ENCODE data around the gene TPRN.

The TPRN gene

DNA sequence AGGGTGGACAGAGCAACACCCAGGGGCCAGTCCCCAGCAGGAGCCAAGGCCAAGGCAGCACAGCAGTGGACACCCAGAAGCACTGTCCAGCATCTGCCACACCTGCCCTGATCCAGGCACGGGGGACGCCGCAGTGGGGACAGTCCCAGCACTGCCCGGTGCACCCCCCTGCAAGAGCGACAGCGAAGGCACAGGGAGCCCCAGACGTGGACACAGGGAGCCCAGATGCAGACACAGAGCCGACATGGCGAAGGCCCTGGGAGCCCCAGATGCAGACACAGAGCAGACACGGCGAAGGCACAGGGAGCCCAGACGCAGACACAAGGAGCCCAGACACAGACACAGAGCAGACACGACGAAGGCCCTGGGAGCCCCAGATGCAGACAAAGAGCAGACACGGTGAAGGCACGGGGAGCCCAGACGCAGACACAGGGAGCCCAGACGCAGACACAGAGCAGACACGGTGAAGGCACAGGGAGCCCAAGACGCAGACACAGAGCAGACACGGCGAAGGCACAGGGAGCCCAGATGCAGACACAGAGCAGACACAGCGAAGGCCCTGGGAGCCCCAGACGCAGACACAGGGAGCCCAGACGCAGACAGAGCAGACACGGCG lies 16.5 kb downstream of the TPRN start:
- Mint-ChIP-seq H3K4me3 (no peak overlapping the region), H3K4me1 (ENCODE audit: low read depth) (peaks cover 16% of the 10 kb centered on the region), H3K27me3 (no peaks in the 10 kb centered on the region), H3K9me3 (ENCODE audit: low read depth) (no peaks in the 10 kb centered on the region), H3K36me3 (no peaks in the 10 kb centered on the region), H3K27ac (no peak overlapping the region)

DNA sequence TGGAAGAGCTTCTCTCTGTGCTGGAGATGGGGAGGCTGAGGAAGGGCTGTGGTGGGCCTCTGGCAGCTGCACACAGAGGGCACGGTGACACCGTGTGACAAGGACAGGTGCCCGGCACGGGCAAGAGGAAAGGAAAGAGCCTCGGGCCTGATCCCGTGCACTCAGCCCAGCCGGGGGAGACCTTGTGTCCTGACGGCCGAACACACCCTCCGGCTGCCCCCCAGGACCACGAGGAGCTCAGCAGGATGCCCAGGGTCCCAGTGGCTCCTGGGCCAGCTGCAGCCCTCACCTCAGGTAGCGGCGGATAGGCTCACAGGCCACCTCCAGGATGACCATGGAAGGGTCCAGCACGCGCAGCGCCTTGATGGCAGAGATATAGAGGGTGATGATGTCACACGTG lies 17.7 kb downstream of the TPRN start:
- Mint-ChIP-seq H3K4me1 (ENCODE audit: low read depth) (peaks cover 11% of the 10 kb centered on the region), H3K9me3 (ENCODE audit: low read depth) (no peaks in the 10 kb centered on the region)

DNA sequence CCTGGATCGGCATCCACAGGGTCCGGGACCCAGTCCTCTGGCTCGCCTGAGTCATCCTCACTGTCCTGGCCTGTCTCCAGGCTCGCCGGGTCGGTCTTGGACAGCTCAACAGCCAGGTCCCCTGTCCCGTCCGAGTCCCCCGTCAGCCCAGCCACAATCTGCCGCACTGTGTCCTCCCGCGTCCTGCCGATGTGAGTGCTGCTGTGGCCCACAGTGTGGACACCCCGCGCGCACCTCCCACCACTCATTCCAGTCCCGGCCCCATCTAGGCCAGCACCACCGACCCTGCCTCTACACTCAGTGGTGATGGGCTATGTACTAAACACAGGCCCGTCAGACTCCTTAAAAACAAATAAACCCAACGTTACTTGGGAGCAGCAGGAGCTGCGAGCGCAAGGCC lies 18.9 kb downstream of the TPRN start:
- no peaks in the 10 kb centered on the region for H3K9me3 Mint-ChIP-seq (ENCODE audit: low read depth)
- peaks cover 2% of the 10 kb centered on the region for H3K4me1 Mint-ChIP-seq (ENCODE audit: low read depth)
- no peak overlapping the region for H3K27ac Mint-ChIP-seq
- no peaks in the 10 kb centered on the region for H3K27me3 Mint-ChIP-seq
- no peak overlapping the region for H3K4me3 Mint-ChIP-seq
- no peaks in the 10 kb centered on the region for H3K36me3 Mint-ChIP-seq

More for the DNA sequence above, 17.7 kb downstream of the TPRN start:
- H3K36me3 Mint-ChIP-seq, result no peaks in the 10 kb centered on the region
- H3K27me3 Mint-ChIP-seq, result no peaks in the 10 kb centered on the region
- no peak overlapping the region for H3K4me3 Mint-ChIP-seq
- H3K27ac Mint-ChIP-seq, result no peak overlapping the region

DNA sequence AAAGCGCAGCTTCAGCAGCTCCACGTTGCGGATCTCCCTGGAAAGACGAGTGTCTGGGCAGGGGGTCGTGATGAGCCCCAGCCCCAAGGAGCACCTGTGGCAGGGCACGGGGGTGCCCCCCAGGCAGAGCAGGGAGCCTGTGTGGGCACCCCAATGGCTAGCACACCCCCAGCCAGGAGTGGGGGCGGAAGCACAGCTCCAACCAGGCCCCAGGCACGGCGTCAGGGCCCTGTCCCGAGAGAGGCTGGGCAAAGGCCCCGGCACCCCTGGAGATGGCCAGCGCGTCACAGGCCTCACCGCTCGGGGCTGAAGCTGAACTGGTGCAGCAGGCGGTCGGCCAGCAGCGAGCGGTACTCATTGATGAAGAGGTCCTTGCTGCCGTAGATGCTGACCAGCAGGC lies 20.1 kb downstream of the TPRN start:
- no peak overlapping the region for H3K27ac Mint-ChIP-seq

DNA sequence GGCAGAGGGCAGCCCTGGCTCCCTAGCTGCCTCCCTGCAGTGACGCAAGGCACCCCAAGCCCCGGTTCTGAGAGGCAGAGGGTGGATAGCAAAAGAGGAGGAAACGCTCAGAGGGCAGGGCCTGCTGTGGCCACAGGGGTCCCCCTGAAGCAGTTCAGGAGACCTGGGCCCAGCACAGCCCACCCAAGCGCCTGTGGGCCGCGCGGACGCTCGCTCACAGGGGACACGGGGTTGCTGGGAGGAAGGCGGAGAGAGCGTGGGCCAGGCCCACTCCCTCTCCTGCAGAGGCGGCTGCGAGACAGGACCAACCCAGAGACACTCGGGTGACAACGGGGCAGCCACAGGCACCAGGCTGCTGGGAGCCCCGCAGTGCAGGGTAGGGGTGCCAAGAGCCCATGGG lies 20.8 kb downstream of the TPRN start:
- Mint-ChIP-seq H3K27me3 (no peaks in the 10 kb centered on the region), H3K9me3 (ENCODE audit: low read depth) (no peaks in the 10 kb centered on the region), H3K27ac (no peak overlapping the region), H3K4me3 (no peak overlapping the region), H3K36me3 (no peaks in the 10 kb centered on the region), H3K4me1 (ENCODE audit: low read depth) (no peaks in the 10 kb centered on the region)

More for the DNA sequence above, 20.1 kb downstream of the TPRN start:
- Mint-ChIP-seq H3K9me3 (ENCODE audit: low read depth) (no peaks in the 10 kb centered on the region), H3K36me3 (no peaks in the 10 kb centered on the region), H3K4me1 (ENCODE audit: low read depth) (no peaks in the 10 kb centered on the region), H3K4me3 (no peak overlapping the region), H3K27me3 (no peaks in the 10 kb centered on the region)

DNA sequence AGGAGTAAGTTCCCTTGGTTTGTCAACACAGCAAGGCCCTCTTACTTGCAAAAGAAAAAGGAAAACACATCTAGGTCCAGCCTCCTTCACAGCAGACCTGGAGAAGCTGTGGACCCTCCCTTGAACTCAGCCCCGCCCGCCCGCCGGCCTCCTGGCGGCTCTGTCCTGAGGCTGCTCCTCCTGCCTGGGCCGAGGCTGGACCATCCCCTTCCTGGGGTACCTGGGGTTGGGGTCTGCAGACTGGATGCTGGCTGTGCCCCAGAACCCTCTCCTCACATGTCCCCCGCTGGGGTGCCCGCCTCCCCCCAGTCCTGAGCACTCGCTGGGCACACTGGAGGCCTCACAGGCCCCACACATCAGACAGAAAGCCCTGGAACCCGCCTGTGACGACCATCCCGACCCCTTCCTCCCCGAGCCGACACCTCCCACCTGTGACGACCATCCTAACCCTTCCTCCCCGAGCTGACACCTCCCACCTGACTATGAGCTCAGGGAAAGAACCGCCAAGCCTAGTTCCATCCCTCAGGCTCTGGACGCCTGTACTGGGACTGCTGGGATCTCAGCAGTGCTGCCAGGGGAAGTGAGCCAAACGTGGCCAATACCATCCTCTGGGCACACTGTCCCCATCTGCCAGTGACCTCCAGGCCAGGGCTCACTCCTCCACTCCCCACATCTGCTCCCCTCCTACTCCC lies 21.5 kb downstream of the TPRN start:
- no peaks in the 10 kb centered on the region for H3K4me1 Mint-ChIP-seq (ENCODE audit: low read depth)
- no peak overlapping the region for H3K27ac Mint-ChIP-seq
- no peak overlapping the region for H3K4me3 Mint-ChIP-seq
- H3K9me3 Mint-ChIP-seq (ENCODE audit: low read depth), result no peaks in the 10 kb centered on the region
- H3K27me3 Mint-ChIP-seq, result no peaks in the 10 kb centered on the region
- H3K36me3 Mint-ChIP-seq, result no peaks in the 10 kb centered on the region

DNA sequence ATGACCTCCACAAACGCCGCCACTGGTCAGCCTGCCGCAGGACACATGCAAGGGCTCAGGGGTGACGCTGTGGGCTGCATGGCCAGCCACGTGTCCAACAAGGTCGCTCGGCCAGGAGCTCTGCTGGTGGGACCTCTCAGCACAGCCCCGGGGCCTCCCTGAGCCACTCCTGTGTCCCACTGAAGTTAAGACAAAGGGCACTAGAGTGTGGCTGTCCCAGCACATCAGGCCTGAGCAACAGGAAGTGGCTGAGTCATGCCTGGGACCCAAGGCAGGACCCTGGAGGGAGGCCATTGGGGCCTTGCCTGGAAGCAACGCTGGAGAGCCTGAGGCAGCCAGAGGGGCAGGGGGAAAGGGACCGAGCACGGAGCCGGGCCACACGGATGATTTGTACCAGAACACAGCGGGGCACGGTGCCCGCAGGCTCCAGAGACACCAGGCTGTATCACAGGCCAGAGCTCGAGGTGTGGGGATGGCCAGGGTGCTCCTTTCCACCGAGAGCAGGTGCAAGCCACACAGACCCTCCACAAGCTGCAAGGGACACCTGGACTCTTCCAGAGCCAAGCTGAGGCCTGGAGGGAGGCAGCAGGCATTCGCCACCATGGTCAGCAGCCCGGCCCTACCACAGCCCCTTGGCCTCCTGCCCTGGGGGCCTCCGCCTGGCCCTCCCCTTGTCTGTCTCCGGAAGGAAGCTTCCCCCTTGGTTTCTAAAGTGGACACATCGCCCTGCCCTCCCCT lies 22.2 kb downstream of the TPRN start:
- Mint-ChIP-seq H3K36me3 (no peaks in the 10 kb centered on the region), H3K27ac (no peak overlapping the region), H3K4me3 (no peak overlapping the region), H3K9me3 (ENCODE audit: low read depth) (no peaks in the 10 kb centered on the region), H3K4me1 (ENCODE audit: low read depth) (no peaks in the 10 kb centered on the region), H3K27me3 (no peaks in the 10 kb centered on the region)

DNA sequence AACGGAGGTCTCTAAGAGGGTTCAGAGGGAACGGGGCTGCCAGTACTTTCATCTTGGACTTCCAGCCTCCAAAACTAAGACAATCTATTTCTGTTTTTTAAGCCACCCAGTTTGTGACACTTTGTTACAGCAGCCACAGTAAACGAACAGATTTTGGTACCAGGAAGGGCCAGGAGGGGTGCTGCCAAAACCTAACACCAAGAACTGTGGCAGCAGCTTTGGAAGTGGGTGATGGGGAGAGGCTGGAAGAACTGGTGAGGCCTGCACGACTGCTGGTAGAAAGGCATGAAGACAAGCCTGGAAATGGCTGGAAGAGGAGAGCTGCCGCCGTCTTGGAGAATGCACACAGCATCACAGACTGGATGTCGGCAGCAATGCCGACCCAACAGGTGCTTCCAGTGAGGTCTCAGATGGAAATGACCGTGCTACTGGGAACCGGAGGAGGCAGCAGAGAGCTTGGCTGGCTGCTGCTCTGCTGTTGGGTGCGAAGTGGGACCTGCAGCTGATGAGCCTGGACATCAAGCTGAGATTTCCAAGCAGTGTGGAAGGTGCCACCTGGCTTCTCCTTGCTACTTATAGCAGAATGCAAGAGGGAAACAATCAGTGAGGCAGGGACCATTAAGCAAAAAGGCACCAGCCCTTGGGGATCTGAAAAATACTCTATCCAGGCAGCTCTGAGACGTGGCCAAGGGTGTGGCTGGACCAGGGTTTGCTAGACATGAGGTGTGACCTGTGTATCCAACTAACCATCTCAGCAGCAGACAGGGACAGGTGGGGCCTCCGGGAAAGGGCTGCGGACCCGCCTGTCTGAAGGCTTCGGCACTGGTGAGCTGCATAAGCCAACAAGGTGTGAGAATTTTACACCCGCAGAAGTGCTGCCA lies 24.0 kb downstream of the TPRN start:
- H3K27ac Mint-ChIP-seq, result no peak overlapping the region
- H3K9me3 Mint-ChIP-seq (ENCODE audit: low read depth), result no peaks in the 10 kb centered on the region
- H3K4me3 Mint-ChIP-seq, result no peak overlapping the region
- H3K36me3 Mint-ChIP-seq, result no peaks in the 10 kb centered on the region
- H3K4me1 Mint-ChIP-seq (ENCODE audit: low read depth), result no peaks in the 10 kb centered on the region
- no peaks in the 10 kb centered on the region for H3K27me3 Mint-ChIP-seq

DNA sequence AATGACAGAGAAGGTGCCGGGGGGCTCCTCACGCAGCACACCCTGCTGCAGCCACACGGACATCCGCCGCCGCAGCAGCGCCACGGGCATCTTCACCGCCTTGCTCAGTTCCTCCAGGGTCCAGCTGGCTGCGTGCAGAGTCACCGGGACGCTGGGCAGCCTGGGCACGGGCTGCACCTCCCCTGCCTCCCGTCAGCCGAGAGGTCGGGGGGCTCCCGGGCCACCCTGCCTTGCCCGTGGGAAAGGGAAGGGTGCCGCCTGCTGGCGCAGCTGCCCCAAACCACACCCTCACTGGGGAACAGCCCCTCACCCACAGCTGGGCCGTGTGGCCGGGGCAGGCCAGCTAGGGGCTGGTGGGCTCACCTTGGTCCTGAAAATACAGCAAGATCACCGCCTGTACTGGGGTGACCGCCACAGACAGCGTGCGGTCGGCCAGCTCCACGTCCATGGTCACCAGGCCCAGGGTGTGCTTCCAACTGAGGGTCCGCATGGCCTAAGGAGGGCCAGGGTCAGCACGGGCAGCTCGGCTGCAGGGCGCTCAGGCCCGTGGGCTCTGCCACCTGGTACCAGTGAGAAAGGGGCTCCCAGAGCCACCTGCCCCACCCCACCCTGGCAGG lies 25.1 kb downstream of the TPRN start:
- no peak overlapping the region for H3K27ac Mint-ChIP-seq
- no peaks in the 10 kb centered on the region for H3K9me3 Mint-ChIP-seq (ENCODE audit: low read depth)
- no peak overlapping the region for H3K4me3 Mint-ChIP-seq

DNA sequence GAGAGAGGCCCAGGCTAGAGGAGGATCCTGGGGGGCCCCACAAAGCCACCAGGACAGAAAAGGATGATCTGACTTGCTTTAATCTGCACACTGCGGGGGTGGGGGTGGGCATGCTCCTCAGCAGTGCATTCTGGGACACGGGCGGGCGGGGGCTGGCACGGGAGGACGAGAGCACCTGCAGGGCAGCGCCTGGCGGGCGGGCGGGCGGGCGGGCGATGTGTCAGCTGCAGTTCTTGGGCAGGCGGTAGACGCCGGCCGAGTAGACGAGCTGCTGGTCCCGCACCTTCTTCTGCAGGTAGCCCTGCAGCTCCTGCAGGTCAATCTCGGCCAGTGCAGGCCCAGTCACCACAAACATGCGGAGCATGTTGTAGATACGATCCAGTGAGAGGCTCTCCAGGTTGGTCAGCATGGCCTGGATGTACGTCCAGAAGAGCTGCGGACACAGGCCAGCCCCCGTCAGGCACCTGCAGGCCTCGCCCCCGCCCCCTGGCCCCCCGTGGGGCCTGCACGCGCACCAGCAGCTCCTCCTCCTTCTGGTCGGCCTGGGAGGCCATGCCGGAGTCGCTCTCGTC lies 25.7 kb downstream of the TPRN start:
- H3K27me3 Mint-ChIP-seq, result no peaks in the 10 kb centered on the region
- no peak overlapping the region for H3K4me3 Mint-ChIP-seq
- no peaks in the 10 kb centered on the region for H3K36me3 Mint-ChIP-seq
- no peaks in the 10 kb centered on the region for H3K4me1 Mint-ChIP-seq (ENCODE audit: low read depth)
- H3K9me3 Mint-ChIP-seq (ENCODE audit: low read depth), result no peaks in the 10 kb centered on the region
- H3K27ac Mint-ChIP-seq, result no peak overlapping the region

More for the DNA sequence above, 25.1 kb downstream of the TPRN start:
- Mint-ChIP-seq H3K36me3 (no peaks in the 10 kb centered on the region), H3K4me1 (ENCODE audit: low read depth) (no peaks in the 10 kb centered on the region), H3K27me3 (no peaks in the 10 kb centered on the region)

DNA sequence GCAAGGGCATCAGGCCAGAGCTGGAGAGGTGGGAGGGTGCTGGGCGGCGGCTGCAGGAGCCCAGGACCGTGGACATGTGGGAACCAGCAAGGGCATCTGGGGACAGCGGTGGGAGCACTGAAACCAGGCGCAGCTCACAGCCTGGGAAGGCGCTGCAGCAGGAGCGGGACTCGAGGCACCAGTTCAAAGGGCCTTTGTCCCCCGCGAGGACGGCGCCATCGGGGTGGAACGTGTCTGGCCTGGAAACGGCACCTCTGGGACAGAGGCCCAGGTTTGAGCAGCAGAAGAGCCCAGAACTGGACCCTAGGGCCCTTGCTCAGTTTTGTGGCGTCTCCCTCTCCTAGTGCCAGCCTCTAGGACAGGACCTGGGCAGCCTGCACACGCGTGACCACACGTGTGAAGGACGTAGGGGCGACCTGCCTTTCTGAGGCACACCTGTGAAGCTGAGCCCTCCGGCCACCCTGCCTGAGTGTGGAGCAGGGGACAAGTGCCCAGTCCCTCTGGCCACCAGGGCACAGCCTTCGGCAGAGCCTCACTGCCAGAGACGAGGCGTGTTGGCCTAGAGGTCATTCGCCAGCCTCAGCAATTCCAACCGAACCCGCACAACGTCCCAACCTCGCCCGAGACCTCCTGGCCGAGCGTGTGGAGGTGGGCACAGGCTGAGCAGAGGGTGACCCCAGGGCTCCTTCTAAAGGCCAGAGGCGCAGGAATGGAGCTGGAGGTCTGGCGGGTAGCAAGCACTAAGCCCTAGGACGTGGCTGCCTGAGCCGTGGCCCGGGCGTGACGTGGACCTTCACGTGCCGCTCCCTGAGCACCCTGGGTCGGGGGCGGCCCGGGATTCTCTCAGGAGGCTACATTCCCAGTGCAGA lies 26.5 kb downstream of the TPRN start:
- H3K4me1 Mint-ChIP-seq (ENCODE audit: low read depth), result no peaks in the 10 kb centered on the region
- no peak overlapping the region for H3K27ac Mint-ChIP-seq
- no peaks in the 10 kb centered on the region for H3K27me3 Mint-ChIP-seq
- H3K36me3 Mint-ChIP-seq, result no peaks in the 10 kb centered on the region
- no peak overlapping the region for H3K4me3 Mint-ChIP-seq
- H3K9me3 Mint-ChIP-seq (ENCODE audit: low read depth), result no peaks in the 10 kb centered on the region

DNA sequence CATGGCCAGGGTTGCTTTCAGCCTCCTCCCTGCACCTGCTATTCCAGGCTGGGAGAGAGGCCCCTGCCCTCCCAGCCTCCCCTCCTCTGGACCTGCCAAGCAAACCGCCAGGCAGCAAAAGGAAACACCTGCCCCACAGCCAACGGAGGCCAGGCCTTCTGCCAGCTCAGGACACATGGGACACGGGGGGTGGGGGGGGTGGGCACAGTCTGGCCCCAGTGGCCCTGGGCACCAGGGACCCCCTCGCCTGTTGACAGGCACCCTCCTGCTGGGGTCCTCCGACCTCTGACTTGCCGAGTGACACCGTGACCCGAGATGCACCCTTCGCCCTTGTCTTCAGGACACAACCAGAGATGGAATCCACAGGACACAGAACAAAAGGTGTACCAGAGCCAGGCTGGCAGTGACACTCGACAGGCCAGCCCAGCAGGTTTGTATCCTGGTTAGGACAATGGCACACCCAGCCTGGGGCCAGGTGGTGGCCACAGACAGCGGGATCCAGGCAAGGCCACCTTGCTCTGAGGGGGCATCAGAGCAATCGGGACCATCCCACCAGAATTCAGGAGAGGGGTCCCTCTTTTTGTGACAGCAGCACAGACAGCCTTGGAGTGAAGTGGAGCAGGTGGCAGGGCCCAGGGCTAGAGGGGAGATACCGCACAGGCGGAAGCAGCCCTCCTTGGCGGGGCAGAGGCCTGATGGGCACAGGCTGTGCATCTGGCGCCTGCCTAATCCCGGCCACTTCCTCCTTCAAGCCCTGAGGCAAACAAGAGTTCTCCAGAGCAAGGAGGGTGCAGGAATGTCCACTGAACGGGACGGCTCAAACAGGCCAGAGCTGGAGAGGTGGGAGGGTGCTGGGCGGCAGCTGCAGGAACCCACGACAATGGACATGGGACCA lies 27.4 kb downstream of the TPRN start:
- Mint-ChIP-seq H3K9me3 (ENCODE audit: low read depth) (no peaks in the 10 kb centered on the region), H3K4me1 (ENCODE audit: low read depth) (no peaks in the 10 kb centered on the region), H3K36me3 (no peaks in the 10 kb centered on the region), H3K27me3 (no peaks in the 10 kb centered on the region), H3K4me3 (no peak overlapping the region), H3K27ac (no peak overlapping the region)

Measured in activated naive CD8-positive, alpha-beta T cell (primary cell).